Astrocyte of the hippocampus (primary cell): ENCODE data around the gene POLDIP3.
"Not testable (repeated sequence)": the region's sequence is repeated elsewhere in the genome, so short reads cannot be mapped to it uniquely, and the experiment has no call there.

ENCODE experiments used
- DNase-seq: peaks from one replicate; pipeline ENCODE4 v3.0.0; 2011; ENCODE audit warnings: low read depth, low spot score

POLDIP3 gene

DNA sequence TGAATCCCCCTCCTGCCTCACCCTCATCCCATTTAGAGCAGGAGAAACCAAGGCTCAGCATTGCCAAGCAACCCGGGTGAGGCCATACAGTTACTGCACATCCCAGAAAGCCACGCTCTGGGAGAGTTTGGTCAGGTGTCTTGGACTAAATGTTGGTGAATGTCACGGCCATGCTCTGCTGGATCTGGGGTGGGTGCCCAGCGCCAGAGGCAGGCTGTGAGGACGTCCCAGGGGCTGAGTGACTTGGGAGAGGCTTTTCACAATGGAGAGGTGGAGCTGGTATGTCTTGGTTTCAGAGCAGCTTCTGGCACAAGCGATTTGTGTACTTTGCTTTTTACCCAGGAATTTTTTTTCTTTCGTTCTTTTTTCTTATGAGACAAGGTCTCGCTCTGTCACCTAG is 54.3 kb downstream of the POLDIP3 start:
- no peak for DNase-seq

DNA sequence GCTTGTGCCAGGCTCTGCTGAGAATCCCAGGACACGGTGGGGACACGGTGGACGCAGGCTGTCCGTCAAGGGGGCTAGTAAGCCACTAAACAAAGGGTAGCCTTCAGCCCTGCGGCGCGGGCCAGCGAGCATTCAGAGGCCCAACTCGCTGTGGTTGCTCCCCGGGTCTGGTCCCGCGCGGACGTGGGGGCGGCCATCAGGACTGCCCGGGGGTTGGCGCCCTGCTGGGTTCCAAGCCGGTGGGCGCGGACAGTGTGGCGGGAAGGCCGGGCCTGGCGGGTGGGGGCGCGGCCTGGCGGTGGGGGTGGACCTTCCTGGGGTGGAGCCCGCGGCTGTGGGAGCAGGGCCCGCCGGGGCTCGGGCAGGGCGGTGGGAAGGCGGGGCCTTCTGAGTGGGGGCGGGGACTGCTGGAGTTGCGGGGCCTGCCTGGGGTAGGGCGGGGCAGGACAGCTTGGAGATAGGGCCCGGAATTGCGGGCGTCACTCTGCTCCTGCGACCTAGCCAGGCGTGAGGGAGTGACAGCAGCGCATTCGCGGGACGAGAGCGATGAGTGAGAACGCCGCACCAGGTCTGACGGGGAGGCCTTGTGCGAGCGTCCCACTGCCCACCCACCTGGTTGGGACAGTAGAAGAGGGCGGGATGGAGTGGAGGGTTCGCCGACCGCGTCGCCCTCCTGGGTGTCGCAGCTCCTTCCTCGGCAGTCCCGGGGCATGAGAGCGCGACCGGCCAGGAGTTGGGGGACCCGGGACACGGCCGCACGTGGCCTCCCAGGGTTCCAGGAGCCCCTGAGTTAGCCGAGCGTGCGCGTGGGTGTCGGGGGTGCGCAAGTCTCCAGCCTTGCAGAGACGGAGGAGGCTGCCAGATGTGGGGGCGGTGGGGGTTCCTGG is 61.0 kb downstream of the POLDIP3 start, which contains the start of gene SERHL2:
Gene SERHL2, plus strand, starts transcription at position 482 of the 887 bp plus-strand sequence. Its CDS starts 65 bp downstream, at position 547.
- DNase-seq = peak; percentile 91

DNA sequence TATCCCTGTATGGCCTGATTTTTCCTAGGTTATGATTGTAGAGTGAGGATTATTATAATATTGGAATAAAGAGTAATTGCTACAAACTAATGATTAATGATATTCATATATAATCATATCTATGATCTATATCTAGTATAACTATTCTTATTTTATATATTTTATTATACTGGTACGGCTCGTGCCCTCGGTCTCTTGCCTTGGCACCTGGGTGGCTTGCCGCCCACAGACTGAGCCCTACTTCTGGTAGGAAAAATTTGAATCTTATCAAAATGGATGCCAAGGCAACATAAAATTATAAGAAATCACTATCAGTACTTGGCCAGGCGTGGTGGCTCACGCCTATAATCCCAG is 62.4 kb downstream of the POLDIP3 start:
- DNase-seq = not testable (repeated sequence)

DNA sequence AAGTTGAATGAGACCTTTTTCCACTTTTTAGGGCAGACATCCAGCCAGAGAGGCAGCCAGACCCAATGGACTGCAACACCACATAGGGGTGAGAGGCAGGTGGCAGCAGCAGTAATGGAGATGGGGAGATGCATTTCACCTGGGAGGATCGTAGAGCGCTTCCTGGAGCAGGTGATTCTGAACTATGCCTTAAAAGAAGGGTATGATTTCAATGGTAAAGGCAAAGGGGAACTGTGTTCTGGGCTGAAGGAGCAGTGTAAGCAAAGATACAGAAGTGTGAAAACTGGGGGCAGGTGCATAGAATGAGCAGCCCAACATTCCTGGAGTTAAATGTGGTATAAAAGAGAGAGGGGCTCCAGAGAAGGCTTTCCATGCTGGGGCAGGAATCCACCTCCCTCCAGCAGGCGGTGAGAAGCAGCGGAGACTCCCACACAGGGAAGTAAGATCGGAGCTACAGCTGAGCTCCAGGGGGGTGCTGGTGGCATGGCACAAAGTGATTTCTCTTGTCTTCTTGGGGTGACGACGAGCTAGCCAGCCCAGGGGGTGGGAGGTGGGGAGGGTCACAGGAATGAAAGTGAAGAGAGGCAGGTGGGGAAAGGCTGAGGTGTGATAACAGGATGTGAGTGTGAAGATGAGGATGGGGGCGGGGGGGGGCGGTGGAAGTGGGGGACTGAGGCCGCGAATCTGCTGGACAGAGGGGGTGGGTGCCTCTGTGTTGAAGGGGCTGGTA is 65.2 kb downstream of the POLDIP3 start:
- DNase-seq = no peak

DNA sequence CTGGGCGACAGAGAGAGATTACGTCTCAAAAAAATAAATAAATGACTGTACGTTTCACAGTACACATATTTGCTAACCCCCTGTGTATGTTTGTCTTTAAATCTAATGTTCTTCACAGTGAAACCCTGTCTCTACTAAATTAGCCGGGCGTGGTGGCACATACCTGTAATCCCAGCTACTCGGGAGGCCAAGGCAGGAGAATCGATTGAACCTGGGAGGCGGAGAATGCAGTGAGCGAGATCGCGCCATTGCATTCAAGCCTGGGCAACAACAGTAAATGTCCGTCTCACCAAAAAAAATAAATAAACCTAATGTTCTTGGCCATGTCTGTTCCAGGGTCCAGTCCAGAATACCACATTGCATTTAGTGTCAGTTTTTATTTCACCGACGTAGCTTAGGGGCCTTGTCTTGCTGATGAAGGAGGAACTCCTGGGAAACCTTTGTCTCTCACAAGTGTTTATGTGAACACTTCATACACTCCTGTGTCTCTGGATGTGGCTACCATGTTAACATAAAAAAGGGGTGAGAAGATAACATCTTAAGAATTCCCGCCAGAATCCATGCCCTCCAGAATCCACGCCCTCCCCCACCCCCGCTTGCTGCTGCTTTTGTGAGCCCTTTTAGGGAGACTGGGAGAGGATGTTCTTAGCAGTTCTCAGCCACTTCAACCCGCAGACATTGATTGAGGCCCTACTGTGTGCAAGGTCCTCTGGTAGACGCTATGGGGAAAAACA is 65.9 kb downstream of the POLDIP3 start:
- no peak for DNase-seq

DNA sequence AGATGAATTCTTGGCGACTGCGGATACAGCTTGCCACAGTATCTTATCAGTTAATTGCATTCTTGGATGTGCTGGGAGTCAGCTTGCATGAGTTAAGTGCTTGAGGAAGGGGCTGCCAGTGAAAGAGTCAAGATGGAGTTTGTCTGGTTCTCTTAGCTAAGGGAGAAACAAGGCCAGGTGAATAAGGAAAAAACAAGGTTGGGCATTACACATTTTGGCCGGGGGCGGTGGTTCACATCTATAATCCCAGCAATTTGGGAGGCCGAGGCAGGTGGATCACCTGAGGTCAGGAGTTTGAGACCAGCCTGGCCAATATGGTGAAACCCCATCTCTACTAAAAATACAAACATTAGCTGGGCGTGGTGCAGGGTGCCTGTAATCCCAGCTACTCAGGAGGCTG is 66.6 kb downstream of the POLDIP3 start:
- DNase-seq = not testable (repeated sequence)

DNA sequence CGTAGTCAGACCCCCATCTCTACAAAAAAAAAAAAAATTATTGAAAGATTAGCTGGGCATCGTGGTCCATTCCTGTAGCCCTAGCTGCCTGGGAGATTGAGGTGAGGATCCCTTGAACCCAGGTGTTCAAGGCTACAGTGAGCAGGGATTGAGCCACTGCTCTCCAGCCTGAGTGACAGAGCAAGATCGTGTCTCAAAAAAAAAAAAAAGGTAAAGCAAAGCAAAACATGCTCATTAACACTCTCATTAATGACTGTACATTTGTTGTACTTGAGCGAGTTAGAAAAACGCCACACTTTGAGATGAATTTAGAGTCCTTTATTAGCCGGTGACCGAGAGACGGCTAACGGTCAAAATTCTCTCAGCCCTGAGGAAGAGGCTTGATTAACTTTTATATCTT is 67.1 kb downstream of the POLDIP3 start:
- no peak for DNase-seq

DNA sequence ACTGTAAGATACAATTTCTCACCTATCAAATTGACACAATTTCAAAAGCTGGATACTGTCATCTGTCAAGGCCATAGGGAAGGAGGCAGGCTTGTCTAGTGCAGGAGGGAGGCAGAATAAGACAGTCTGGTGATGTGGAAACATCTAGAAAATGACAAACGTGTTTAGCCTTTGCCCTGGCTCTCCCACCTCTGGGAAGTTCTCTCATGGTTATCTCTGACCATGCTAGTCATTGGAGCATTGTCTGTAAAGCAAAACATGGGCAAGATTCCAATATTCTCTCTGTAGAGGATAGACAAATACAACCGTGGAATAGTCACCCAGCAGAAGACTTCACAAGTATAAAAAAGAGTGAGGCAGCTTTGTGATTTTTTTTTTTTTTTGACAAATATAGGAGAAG is 70.0 kb downstream of the POLDIP3 start:
- no peak for DNase-seq

DNA sequence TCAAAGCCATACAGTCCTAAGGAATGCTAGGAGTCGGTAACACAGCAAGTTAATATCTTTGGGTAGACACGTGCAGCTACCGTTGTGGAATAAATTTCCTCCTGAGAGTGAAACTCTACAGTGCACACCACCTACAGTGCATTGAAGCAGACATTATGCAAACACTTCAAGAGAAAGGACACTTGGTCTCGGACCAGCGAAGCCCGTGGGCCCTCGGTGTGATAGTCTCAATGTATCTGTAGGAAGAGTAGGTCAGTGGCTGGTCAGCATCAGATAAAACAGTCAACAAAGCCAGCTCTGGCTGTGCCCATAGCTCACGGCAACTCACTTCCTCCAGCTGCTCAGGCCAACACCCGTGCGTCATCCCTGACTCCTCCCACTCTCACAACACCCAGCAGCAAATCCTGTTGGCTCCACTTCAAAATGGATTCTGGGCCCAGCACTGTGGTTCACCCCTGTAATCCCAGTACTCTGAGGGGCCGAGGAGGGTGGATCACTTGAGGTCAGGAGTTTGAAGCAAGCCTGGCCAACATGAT is 75.4 kb downstream of the POLDIP3 start:
- DNase-seq = not testable (repeated sequence)

DNA sequence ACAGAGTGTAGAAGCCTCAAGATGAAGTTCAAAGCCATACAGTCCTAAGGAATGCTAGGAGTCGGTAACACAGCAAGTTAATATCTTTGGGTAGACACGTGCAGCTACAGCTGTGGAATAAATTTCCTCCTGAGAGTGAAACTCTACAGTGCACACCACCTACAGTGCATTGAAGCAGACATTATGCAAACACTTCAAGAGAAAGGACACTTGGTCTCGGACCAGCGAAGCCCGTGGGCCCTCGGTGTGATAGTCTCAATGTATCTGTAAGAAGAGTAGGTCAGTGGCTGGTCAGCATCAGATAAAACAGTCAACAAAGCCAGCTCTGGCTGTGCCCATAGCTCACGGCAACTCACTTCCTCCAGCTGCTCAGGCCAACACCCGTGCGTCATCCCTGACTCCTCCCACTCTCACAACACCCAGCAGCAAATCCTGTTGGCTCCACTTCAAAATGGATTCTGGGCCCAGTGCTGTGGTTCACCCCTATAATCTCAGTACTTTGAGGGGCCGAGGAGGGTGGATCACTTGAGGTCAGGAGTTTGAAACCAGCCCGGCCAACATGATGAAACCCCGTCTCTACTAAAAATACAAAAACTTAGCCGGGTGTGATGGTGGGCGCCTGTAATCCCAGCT is 77.4 kb downstream of the POLDIP3 start:
- not testable (repeated sequence) for DNase-seq

DNA sequence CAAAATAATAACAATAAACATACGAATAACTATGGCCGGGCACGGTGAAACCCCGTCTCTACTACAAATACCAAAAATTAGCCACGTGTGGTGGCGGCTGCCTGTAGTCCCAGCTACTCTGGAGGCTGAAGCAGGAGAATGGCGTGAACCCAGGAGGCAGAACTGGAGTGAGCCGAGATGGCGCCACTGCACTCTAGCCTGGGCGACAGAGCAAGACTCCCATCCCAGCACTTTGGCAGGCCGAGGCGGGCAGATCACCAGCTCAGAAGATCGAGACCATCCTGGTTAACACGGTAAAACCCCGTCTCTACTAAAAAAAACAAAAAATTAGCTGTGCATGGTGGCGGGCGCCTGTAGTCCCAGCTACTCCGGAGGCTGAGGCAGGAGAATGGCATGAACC is 78.0 kb downstream of the POLDIP3 start:
- DNase-seq = not testable (repeated sequence)

DNA sequence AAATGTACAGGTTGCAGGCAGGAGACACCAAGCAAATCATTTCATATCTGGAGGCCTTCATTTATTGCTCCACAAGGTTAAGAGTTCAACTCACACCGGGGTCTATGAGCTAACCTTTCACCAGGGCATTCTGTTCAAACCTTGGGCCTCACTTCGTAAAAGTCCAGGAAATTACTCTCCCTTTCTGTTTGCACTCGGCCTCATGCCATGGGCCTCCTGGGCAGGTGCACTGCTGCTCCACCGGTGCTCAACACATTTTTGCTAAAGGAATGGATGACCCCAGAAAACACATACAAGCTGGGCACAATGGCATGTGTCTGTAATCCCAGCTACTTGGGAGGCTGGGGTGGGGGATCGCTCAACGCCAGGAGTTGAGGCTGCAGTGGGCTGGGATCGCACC is 78.5 kb downstream of the POLDIP3 start:
- DNase-seq = no peak

DNA sequence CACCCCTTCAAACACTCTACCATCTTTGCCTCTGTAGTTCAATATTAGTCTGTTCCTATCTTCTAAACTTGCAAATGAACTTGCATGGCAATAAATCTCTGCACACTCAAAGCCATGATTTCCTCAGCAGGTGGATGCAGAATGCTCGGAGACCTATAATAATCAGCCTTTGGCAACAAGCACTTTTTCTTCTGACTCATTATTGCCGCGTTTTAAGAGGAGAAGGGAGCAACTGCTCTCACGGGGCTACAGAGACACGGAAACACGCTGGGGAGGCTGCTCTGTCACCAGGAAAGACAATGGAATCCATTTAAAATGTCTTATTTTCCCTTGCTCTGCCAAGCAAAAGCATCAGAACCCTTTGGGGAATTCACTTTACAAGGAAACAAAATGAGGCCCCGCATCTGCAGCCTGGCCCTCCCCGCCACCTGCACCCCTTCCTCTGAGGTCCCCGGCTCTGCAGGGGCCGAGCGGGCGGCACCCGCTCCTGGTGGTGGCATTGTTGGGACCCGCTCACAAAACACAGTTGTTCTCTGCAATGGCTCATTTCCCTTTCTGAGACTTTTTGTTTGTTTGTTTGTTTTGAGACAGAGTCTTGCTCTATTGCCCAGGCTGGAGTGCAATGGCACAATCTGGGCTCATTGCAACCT is 79.5 kb downstream of the POLDIP3 start:
- DNase-seq = not testable (repeated sequence)
